SK-N-SH (cell line): ENCODE results near the gene IFNL2.

Experiments used
- ELF1 ChIP-seq: IDR thresholded peaks from 2 replicates; pipeline ENCODE4 v1.4.0; 2012
- EP300 ChIP-seq, 2 experiments: IDR thresholded peaks; 2 replicates each; pipeline versions ENCODE4 v1.4.0 to v1.6.1; 2012; ENCODE audit warnings: borderline replicate concordance in 1 of 2, low read depth in 1 of 2, low read length in 1 of 2
- MXI1 ChIP-seq: IDR thresholded peaks from 2 replicates; pipeline ENCODE4 v1.6.1; 2012; ENCODE audit warnings: mild to moderate bottlenecking, low read depth, low read length, improper control_type of control experiment
- NFIC ChIP-seq: IDR thresholded peaks from 2 replicates; pipeline ENCODE4 v1.4.0; 2012; ENCODE audit warnings: borderline replicate concordance
- POLR2AphosphoS5 ChIP-seq: IDR thresholded peaks from 2 replicates; pipeline ENCODE4 v1.6.1; 2012; ENCODE audit warnings: low read depth, low read length
- RAD21 ChIP-seq: IDR thresholded peaks from 2 replicates; pipeline ENCODE4 v1.6.1; 2012; ENCODE audit warnings: mild to moderate bottlenecking, low read length
- TAF1 ChIP-seq: IDR thresholded peaks from 2 replicates; pipeline ENCODE4 v1.6.1; 2012; ENCODE audit warnings: low read depth, mild to moderate bottlenecking, low read length, moderate library complexity, borderline replicate concordance
- YY1 ChIP-seq: IDR thresholded peaks from 2 replicates; pipeline ENCODE4 v1.4.0; 2012; ENCODE audit warnings: low read depth, mild to moderate bottlenecking
- TF ChIP-seq, protein P1 (sequence below): fragments of 200-600 bp; sonication (generic); IDR thresholded peaks from 2 replicates; pipeline ENCODE4 v1.6.1; 2017; ENCODE audit warnings: antibody characterized with exemption, mild to moderate bottlenecking, moderate library complexity
- TF ChIP-seq, protein P2 (sequence below): IDR thresholded peaks from 2 replicates; pipeline ENCODE4 v1.4.0; 2012; ENCODE audit warnings: low read depth
- TF ChIP-seq, protein P3 (sequence below): IDR thresholded peaks from 2 replicates; pipeline ENCODE4 v1.4.0; 2012; ENCODE audit warnings: low read depth, borderline replicate concordance
- TF ChIP-seq, protein P4 (sequence below): fragments of 150-350 bp; IDR thresholded peaks from 2 replicates; pipeline ENCODE4 v1.6.1; 2017; ENCODE audit warnings: antibody characterized with exemption, low read length, low read depth, borderline replicate concordance

DNA sequence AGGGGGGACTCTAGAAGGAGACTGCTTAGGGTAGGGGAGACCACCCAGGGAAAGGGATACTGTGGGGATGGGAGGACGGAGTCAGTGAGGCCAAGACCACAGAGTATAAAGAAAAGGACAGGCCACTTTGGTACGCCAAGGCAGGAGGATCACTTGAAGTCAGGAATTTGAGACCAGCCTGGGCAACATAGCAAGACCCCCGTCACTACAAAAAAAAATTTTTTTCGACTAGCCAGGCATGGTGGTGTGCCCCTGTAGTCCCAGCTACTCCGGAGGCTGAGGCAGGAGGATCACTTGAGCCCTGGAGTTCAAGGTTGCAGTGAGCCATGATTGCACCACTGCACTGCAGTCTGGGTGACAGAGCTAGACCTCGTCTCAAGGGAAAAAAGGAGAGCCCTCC, 30.0 kb upstream of the IFNL2 start:
- TF ChIP-seq, protein P1, sequence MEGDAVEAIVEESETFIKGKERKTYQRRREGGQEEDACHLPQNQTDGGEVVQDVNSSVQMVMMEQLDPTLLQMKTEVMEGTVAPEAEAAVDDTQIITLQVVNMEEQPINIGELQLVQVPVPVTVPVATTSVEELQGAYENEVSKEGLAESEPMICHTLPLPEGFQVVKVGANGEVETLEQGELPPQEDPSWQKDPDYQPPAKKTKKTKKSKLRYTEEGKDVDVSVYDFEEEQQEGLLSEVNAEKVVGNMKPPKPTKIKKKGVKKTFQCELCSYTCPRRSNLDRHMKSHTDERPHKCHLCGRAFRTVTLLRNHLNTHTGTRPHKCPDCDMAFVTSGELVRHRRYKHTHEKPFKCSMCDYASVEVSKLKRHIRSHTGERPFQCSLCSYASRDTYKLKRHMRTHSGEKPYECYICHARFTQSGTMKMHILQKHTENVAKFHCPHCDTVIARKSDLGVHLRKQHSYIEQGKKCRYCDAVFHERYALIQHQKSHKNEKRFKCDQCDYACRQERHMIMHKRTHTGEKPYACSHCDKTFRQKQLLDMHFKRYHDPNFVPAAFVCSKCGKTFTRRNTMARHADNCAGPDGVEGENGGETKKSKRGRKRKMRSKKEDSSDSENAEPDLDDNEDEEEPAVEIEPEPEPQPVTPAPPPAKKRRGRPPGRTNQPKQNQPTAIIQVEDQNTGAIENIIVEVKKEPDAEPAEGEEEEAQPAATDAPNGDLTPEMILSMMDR = no peak
- TF ChIP-seq EP300 (IDR thresholded peaks at IDR 0.05; ENCODE audit: borderline replicate concordance in 1 of 2, low read depth in 1 of 2, low read length in 1 of 2) (no peak), POLR2AphosphoS5 (no peak), RAD21 (no peak), MXI1 (no peak), YY1 (no peak), TAF1 (no peak), NFIC (no peak), ELF1 (no peak)
- TF ChIP-seq, protein P2, sequence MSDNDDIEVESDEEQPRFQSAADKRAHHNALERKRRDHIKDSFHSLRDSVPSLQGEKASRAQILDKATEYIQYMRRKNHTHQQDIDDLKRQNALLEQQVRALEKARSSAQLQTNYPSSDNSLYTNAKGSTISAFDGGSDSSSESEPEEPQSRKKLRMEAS = no peak
- TF ChIP-seq, protein P3, sequence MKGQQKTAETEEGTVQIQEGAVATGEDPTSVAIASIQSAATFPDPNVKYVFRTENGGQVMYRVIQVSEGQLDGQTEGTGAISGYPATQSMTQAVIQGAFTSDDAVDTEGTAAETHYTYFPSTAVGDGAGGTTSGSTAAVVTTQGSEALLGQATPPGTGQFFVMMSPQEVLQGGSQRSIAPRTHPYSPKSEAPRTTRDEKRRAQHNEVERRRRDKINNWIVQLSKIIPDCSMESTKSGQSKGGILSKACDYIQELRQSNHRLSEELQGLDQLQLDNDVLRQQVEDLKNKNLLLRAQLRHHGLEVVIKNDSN = no peak
- TF ChIP-seq, protein P4, sequence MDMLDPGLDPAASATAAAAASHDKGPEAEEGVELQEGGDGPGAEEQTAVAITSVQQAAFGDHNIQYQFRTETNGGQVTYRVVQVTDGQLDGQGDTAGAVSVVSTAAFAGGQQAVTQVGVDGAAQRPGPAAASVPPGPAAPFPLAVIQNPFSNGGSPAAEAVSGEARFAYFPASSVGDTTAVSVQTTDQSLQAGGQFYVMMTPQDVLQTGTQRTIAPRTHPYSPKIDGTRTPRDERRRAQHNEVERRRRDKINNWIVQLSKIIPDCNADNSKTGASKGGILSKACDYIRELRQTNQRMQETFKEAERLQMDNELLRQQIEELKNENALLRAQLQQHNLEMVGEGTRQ = no peak
